Epithelial cell of proximal tubule (primary cell): ENCODE measurements around the gene NAT10. TPM values are rescaled to one million over a fixed set of nuclear protein-coding genes. Genes with fewer than 3 reads are reported as not detected.
"Not testable (repeated sequence)": the region's sequence is repeated elsewhere in the genome, so short reads cannot be mapped to it uniquely, and the experiment has no call there.

Source experiments
- DNase-seq: peaks from one replicate; pipeline ENCODE4 v3.0.0-alpha.2; 2011; ENCODE audit warnings: low read depth
- H3K4me3 ChIP-seq: 2 replicates; pipeline ENCODE4 v1.5.1; 2011; ENCODE audit warnings: low read depth, mild to moderate bottlenecking, low read length
- total RNA-seq: library from RNA; depleted of rRNA; stranded (reverse); fragments of >200 nt; gene quantifications from 2 replicates; pipeline ENCODE4 v1.2.3, GENCODE V29; 2015
- TF ChIP-seq, protein P1 (sequence below): conservative IDR thresholded peaks from 2 replicates; pipeline ENCODE4 v1.5.1; 2012; ENCODE audit warnings: low read depth, mild to moderate bottlenecking, low read length

The NAT10 gene
- 19.8 and 36.8 TPM in 2 replicates for total RNA-seq

DNA sequence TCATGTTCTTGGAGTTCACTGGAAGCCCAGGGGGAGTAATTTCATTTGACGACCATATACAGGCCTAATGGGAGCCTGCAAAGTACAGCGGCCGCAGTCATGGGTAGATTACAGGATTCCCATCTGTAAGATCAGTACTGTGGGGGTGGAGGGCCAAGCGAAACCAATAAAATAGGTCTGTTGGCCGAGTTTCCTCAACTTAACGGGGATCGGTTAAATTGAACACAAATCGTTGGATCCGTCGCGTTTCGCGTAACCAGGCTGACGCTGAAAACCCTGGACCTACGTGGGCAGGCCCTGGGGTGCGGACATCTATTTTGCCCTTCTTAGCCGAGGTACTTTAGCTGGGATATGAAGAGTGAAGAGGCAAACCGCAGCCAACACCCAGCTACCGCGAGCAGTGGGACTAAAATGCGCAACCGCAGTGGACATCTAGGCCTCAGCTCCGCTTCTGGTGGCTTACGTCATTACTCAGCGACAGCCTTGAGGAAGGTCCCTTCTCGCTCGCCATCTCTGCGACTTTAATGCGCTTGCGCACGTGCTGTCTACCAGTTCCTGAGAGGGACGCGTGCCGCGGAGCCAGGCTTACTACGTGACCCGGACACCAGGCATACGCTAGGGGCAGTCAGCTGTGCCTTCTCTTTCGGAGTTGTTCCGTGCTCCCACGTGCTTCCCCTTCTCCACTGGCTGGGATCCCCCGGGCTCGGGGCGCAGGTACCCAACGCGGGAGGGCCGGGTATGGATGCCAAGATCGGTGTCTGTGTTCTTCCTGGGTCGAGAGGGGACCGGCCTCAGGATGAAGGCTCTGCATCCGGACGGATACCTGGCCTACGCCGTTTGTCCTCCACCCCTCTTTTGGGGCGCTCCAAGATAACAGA, at the start of gene NAT10:
Gene NAT10 (plus strand): TSS at position 551 of the 878 bp plus-strand sequence. CDS start 2,597 bp downstream, outside the sequence.
- peak within 1 kb of the TSS; percentile 68 for H3K4me3 ChIP-seq
- peak; percentile 88 for DNase-seq
- TF ChIP-seq, protein P1, sequence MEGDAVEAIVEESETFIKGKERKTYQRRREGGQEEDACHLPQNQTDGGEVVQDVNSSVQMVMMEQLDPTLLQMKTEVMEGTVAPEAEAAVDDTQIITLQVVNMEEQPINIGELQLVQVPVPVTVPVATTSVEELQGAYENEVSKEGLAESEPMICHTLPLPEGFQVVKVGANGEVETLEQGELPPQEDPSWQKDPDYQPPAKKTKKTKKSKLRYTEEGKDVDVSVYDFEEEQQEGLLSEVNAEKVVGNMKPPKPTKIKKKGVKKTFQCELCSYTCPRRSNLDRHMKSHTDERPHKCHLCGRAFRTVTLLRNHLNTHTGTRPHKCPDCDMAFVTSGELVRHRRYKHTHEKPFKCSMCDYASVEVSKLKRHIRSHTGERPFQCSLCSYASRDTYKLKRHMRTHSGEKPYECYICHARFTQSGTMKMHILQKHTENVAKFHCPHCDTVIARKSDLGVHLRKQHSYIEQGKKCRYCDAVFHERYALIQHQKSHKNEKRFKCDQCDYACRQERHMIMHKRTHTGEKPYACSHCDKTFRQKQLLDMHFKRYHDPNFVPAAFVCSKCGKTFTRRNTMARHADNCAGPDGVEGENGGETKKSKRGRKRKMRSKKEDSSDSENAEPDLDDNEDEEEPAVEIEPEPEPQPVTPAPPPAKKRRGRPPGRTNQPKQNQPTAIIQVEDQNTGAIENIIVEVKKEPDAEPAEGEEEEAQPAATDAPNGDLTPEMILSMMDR = peak; percentile 2

DNA sequence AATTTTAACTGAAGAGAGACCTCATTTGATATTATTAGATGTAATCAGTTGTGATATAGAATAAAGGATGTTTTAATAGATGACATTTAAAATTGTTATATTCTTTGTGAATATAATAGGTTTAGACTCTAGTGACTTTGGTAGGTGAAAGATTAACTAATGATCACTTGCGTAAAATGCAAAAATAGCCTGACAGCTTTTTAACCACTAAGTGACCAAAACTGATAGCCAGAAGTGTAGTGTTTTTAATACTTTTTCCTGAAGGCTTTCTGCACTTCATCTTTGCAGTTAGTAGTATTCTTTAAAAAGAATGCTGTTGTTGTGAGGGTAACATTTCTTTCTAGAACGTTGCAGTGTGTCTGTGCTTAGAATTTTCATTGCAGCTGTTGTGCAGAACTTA, 48.8 kb upstream of the NAT10 start:
- no peak for DNase-seq
- peak overlapping the region; percentile 4 for H3K4me3 ChIP-seq
- TF ChIP-seq, protein P1 = no peak

DNA sequence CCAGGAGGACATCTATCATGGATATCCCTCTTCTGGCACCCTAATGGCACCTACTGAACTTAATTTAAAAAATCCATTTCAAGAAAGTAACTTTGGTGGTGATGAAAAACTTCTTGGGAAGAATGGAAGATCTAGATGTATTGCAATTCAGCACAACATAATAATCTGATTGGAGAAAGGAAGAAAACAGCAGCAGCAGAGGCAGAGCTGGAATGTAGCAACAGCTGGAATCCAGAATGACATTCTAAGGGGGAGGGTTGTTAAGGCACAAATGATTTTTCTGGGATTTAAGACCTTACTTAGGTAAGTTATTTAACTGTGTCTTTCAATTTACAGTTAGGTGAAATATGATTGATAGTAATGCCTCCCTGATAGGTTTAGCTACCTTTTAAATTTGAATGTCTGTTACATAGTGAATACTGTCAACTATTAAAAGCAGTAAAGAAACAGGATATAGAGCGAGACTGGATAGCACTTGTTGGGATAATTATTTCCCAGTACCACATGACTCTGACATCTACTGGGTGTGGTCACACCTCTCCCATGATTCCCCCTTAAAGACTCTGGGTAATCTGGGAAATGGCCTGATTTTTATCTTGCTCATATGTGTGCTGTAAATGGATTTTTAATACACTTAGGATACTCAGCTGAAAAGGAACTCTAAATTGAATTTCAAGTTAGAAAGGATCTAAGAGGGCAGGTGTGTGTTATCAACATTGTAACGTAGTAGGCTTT, 42.2 kb upstream of the NAT10 start:
- TF ChIP-seq, protein P1 = no peak
- H3K4me3 ChIP-seq = no peak overlapping the region
- DNase-seq = no peak

DNA sequence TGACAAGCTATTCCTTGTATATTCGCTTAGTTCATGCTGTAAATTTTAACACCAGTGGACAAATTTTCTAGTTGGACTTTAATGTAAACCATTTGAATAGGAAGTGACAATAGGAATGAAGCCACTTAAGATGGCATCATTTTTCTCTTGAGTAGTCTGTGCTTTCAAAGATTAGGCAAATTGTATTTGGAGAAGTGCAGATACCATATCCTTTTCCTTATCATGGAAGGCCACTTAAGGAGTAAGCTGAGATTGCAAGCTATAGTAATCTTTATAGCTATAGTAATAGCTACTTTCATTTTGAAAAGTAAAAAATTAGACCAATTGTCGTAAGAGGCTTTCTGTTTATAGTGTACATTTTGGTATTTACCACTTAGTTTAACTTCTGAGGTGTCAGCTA, 41.1 kb upstream of the NAT10 start:
- H3K4me3 ChIP-seq = no peak overlapping the region
- TF ChIP-seq, protein P1 = no peak
- DNase-seq = no peak

DNA sequence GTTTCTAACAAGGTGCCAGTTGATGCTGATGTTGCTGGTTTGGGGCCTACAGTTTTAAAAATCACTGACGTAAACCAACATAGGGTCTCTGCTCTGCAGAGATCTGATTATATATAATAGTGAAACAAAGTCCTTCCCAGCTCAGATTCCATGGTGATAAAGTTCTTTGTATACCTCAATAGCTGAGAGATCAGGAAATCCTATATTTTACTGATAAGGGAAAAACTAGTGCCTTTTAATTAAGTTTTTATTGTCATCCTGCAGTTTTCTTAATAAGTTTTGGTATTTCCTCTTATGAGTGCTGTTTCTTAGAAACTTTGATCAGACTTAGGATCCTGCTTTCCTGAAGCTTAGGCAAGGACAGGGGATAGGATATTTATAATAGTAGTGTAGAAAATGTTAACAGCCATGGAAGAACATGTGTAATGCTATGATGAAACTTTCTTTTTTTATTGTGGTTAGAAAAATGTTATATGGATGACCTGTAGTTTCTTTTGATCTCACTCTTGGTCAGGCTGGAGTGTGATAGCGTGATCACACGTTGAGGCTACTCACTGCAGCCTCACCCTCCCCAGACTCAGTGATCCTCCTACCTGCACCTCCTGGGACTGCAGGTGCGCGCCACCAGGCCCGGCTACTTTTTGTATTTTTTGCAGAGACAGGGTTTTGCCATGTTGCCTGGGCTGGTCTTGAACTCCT, 39.8 kb upstream of the NAT10 start:
- TF ChIP-seq, protein P1 = peak; percentile 19

DNA sequence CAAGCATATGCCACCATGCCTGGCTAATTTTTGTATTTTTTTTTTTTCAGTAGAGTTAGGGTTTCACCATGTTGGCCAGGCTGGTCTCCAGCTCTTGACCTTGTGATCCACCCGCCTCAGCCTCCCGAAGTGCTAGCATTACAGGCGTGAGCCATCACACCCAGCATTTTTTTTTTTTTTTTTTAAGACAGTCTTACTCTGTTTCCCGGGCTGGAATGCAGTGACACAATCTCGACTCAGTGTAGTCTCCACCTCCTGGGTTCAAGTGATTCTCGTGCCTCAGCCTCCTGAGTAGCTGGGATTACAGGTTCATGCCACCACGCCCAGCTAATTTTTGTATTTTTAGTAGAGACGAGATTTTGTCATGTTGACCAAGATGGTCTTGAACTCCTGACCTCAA, 38.7 kb upstream of the NAT10 start:
- DNase-seq, H3K4me3 ChIP-seq: not testable (repeated sequence)

More for the DNA sequence above, 39.8 kb upstream of the NAT10 start:
- no peak for DNase-seq
- no peak overlapping the region for H3K4me3 ChIP-seq
